Dermis blood vessel endothelial cell (primary cell): ENCODE measurements around the gene SULT6B1. TPM values are rescaled to one million over a fixed set of nuclear protein-coding genes. Genes with fewer than 3 reads are reported as not detected.
"Not testable (repeated sequence)": the region's sequence is repeated elsewhere in the genome, so short reads cannot be mapped to it uniquely, and the experiment has no call there.

Source experiments
- DNase-seq: peaks from one replicate; pipeline ENCODE4 v3.0.0; 2010
- total RNA-seq: library from RNA; depleted of rRNA; stranded (reverse); fragments of >200 nt; gene quantifications from 2 replicates; pipeline ENCODE4 v1.2.3, GENCODE V29; 2014

Gene SULT6B1
- total RNA-seq, 1 donor from 2014 or later, result not detected

DNA sequence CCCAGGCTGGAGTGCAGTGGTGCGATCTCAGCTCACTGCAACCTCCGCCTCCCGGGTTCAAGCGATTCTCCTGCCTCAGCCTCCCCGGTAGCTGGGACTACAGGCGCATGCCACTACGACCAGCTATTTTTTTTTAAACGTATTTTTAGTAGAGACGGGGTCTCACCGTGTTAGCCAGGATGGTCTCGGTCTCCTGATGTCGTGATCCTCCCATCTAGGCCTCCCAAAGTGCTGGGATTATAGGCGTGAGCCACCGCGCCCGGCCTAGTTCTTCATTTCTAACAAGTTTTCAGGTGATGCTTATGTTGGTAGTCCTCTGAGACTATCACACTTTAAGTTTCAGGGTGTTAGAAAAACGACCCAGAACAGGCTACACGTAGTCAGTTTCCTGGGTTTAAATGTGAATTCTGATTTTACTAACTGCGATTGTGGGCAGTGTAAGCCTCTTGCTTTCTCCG, 7.4 kb upstream of the SULT6B1 start:
- not testable (repeated sequence) for DNase-seq

GRCh38 chr2:37192551-37192950, 4.1 kb upstream of the SULT6B1 start:
- no peak for DNase-seq

- DNase-seq, result no peak
Observed at GRCh38 chr2:37191747-37192146, 3.3 kb upstream of the SULT6B1 start.

DNA sequence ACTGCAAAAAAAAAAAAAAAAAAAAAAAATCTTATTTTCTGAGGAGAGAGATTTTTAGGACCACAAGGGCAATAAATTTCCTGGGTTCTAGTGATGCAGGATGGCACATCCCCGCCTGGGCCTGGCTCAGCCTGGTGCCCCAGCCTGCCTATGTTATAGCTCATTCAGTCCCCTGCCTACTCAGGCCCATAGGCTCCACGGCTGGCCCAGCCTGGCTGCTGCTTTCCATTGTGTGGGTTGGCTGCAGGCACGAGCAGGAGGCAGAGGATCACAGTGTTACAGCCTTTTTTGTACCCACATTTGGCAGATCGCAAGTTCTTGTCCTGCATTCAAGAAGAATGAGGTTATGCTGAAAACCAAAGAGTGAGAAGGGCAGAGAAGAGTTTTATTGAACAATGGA, 2.8 kb upstream of the SULT6B1 start:
- DNase-seq, result no peak

DNA sequence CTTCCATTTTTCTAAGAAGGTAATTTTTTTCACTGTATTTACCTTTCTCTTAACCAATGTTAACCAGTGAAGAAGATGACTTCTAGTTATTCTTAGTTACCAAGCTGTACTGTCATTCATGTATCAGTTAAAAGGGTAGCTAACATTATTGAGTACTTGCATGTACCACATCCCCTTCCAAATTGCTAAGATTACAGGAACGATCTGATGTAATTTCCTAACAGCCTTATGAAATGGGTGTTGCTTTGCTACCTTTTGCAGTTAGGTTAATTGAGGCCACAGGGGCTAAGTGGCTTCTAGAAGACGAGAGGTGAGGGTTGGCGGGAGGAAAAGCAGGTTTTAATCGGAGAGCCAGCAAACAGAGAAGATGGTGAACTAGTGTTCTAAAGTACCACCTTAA, 1.8 kb upstream of the SULT6B1 start:
- DNase-seq, result no peak

GRCh38 chr2:37189452-37190153, 1.1 kb upstream of the SULT6B1 start:
- DNase-seq, result peak; percentile 70

DNA sequence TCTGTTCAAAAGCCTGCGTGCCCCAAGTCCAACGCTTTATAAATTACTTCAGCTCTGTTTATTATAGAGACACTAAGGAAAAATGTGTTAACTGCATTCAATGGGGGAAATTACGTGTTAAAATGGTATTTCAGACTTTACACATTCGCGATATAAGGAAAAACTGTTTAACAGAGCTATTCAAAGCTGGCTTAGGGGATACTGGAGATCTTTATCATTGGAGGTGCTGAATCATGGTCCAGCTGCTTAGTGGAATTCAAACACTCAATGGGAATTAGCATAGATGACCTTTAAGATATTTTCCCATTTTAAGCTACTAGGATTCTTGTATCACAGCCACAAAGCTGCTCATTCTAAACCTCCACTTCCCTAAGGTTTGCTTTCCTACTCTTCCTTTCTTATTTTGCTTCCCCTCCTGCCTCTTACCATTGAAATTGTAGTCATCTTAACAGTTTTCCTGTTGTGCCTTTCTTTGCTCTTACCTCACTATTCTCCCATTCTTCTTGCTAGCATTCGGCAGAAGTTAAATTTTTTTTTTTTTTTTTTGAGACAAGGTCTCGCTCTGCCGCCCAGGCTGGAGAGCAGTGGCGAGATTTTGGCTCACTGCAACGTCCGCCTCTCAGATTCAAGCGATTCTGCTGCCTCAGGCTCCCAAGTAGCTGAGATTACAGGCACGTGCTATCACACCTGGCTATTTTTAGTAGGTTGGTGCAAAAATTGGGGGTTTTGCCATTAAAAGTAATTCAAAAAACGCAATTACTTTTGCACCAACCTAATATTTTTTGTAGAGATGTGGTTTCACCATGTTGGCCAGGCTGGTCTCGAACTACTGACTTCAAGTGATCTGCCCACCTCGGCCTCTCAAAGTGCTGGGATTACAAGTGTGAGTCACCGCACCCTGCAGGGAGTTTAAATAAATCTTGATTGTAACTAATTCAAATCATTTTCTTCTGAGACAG, 6.5 kb downstream of the SULT6B1 start:
- DNase-seq, result peak; percentile 65

GRCh38 chr2:37180640-37181039, 7.8 kb downstream of the SULT6B1 start:
- DNase-seq, result no peak

GRCh38 chr2:37180006-37180639, 8.3 kb downstream of the SULT6B1 start:
- DNase-seq, result no peak

DNA sequence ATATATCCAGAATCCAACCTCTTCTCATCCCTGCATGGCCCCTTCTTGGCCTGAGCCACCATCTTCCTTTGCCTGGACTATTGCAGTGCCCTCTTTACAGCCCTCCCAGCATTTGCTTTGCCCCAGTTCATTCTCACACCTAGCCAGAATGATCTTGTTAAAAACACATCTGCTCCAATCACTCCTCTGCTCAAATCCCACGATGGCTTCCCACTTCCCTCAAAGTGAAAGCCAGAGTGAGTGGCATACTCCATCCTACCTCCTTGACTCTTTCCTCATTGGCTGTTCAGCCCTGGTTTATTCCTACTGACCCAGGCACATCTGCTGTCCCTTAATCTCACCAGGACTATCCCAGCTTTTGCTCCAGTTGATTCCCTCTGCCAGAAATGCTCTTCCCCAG, 14.7 kb downstream of the SULT6B1 start:
- DNase-seq, result no peak

DNA sequence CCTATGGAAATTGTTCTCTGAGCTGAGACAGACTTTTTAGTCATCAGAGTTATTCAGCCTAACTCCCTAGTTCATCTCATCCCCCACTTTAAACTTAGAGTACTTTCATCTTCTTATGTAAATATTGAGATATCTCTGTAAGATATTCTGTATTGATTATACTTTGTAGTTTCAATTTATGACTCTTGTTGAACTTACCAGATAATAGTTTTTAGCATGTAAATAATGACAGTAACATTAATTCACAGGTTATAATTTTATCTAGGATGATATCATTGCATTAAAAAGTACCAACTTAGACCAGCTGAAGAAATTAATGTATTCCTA, 16.9 kb downstream of the SULT6B1 start:
- no peak for DNase-seq

DNA sequence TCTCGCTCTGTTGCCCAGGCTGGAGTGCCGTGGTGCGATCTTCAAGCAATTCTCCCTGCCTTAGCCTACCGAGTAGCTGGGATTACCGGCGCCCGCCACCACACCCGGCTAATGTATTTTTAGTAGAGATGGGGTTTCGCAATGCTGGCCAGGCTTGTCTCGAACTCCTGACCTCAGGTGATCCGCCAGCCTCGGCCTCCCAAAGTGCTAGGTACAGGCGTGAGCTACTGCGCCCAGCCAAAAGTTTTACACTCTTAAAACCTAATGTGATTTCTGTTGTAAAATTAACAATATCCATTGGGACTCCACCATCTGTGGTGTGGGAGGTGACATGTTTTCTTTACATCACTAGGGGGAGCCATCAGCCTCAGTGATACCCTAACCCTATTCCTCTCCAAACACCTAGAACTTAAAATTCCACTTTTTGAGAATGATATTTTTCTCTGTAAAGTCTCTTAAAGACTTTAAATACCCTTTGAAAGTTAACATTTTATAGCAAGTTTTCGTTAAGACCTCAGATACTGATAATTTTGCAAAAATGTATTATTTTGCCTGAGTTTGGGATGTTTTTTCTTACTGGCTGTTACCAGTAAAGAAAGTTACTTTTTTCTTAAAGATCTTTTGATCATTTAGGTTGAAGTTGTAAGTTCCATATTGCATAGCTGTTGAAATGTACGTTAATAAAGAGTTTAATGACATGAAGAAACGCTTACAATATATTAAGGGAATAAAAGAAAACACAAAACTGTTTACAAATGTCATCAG, 20.1 kb downstream of the SULT6B1 start:
- DNase-seq, result peak; percentile 73

GRCh38 chr2:37167636-37168180, 20.8 kb downstream of the SULT6B1 start:
- DNase-seq, result peak; percentile 6

GRCh38 chr2:37164757-37165156, 23.7 kb downstream of the SULT6B1 start:
- no peak for DNase-seq

- DNase-seq, result peak; percentile 91
Observed at GRCh38 chr2:37156857-37157714, 31.4 kb downstream of the SULT6B1 start, which contains the start of gene EIF2AK2. EIF2AK2 (minus strand) TSS chr2:37156980; CDS start chr2:37147806, 9,174 bp downstream.

- peak; percentile 58 for DNase-seq
Observed at GRCh38 chr2:37156071-37156856, 32.2 kb downstream of the SULT6B1 start.

- DNase-seq, result no peak
Observed at GRCh38 chr2:37154785-37155184, 33.7 kb downstream of the SULT6B1 start.

DNA sequence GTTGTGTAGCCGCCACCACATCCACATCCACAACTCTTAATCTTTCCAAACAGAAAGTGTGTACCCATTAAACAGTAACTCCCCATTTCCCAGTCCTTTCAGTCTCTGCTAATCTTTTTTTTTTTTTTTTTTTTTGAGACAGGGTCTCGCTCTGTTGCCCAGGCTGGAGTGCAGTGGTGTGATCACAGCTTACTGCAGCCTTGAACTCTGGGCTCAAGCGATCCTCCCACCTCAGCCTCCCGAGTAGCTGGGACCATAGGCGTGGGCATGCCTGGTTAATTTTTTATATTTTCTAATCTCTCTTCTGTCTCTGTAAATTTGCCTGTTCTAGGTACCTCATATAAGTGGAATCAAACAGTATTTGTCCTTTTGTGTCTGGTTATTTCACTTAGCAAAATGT, 35.2 kb downstream of the SULT6B1 start:
- DNase-seq, result no peak

GRCh38 chr2:37149626-37150322, 38.7 kb downstream of the SULT6B1 start:
- peak; percentile 57 for DNase-seq

GRCh38 chr2:37148325-37148724, 40.1 kb downstream of the SULT6B1 start:
- DNase-seq, result no peak
